Activated T-helper 1 cell treated with anti-CD3 and anti-CD28 coated beads, Interleukin-2, amount 50 U/mL, for 16 hours (primary cell): ENCODE data around the gene TSPYL4.
"Not testable (repeated sequence)": the region's sequence is repeated elsewhere in the genome, so short reads cannot be mapped to it uniquely, and the experiment has no call there.

Experiments
- DNase-seq, 2 donors: peaks; one replicate each; pipeline ENCODE4 v3.0.0-alpha.2; 2020; ENCODE audit warnings: low read depth in 1 of 2, low spot score in 1 of 2

The TSPYL4 gene

GRCh38 chr6:116253505-116254296 is at the start of gene TSPYL4:
TSS of gene TSPYL4 (minus strand) at chr6:116254075. CDS start at chr6:116254008, 67 bp downstream.
- DNase-seq, result peak; percentile 77 to 83

- no peak for DNase-seq
Observed at GRCh38 chr6:116301104-116301503, 47.2 kb upstream of the TSPYL4 start.

- DNase-seq, result no peak
Observed at GRCh38 chr6:116300566-116300965, 46.7 kb upstream of the TSPYL4 start.

- no peak for DNase-seq
Observed at GRCh38 chr6:116298973-116299372, 45.1 kb upstream of the TSPYL4 start.

GRCh38 chr6:116298273-116298672 is 44.4 kb upstream of the TSPYL4 start:
- DNase-seq, result no peak

GRCh38 chr6:116292553-116292952 is 38.7 kb upstream of the TSPYL4 start:
- no peak for DNase-seq

- DNase-seq, result no peak
Observed at GRCh38 chr6:116291701-116292396, 38.0 kb upstream of the TSPYL4 start.

- DNase-seq, result no peak
Observed at GRCh38 chr6:116290799-116291198, 36.9 kb upstream of the TSPYL4 start.

GRCh38 chr6:116289876-116290275 is 36.0 kb upstream of the TSPYL4 start:
- no peak for DNase-seq

- no peak for DNase-seq
Observed at GRCh38 chr6:116287689-116288282, 33.9 kb upstream of the TSPYL4 start.

GRCh38 chr6:116286773-116287358 is 33.0 kb upstream of the TSPYL4 start:
- DNase-seq, result no peak

GRCh38 chr6:116284984-116285383 is 31.1 kb upstream of the TSPYL4 start:
- DNase-seq, result not testable (repeated sequence)

GRCh38 chr6:116283191-116283590 is 29.3 kb upstream of the TSPYL4 start:
- DNase-seq, result no peak

- no peak for DNase-seq
Observed at GRCh38 chr6:116282698-116283097, 28.8 kb upstream of the TSPYL4 start.

- no peak for DNase-seq
Observed at GRCh38 chr6:116280933-116281316, 27.1 kb upstream of the TSPYL4 start.

GRCh38 chr6:116280161-116280932 is 26.5 kb upstream of the TSPYL4 start:
- DNase-seq, result no peak

- peak; percentile 86 to 90 for DNase-seq
Observed at GRCh38 chr6:116279232-116280160, 25.6 kb upstream of the TSPYL4 start, which contains the start of gene TSPYL1. TSS of gene TSPYL1 (minus strand) at chr6:116279930. CDS start at chr6:116279830, 100 bp downstream.

GRCh38 chr6:116278854-116279231 is 25.0 kb upstream of the TSPYL4 start:
- no peak for DNase-seq

GRCh38 chr6:116278481-116278829 is 24.6 kb upstream of the TSPYL4 start:
- no peak for DNase-seq

- DNase-seq, result no peak
Observed at GRCh38 chr6:116277124-116277523, 23.2 kb upstream of the TSPYL4 start.
